ENCODE data around the gene EMP3.

EMP3 gene

DNA sequence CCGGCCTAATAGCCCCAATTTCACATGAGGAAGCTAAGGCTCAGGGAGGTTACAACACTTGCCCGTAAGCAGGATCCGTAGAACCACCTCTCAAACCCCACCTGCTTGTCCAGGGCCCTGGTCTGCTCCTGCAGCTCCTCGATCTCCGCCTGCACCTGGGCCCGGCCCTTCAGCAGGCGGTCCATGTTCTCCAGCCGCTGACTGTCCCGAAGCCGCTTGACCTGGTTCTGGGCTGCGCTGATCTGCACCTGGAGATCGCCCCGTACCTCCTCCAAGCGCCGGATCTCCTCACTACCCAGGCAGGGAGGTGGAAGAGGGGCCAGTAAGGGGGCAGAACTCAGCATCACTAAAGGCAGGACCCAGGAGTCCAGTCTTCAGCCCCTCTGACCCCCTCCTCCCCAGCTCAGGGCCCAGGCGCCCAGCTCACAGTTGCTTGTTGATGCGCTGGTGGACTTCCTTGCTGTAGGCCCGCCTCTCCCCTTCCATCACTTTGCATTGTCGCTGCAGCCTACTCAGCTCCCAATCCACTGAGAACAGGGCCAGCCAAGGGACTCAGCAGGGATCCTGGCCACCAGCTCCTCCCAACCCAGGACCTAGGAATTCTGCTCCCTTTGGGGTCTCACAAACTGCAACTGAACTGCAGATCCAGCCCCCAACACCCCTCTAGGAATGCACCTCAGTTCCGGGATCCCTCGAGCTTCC is 6.9 kb upstream of the EMP3 start:
- H3K9ac ChIP-seq (ENCODE audit: low read length) = no peak overlapping the region
- H3K36me3 ChIP-seq (ENCODE audit: control insufficient read depth, low read depth, low read length) = no peaks in the 10 kb centered on the region
- no peak overlapping the region for H3K4me3 ChIP-seq (ENCODE audit: low read length)
- no peaks in the 10 kb centered on the region for H3K27me3 ChIP-seq (ENCODE audit: control insufficient read depth, insufficient read depth, low read length)
- no peaks in the 10 kb centered on the region for H3K9me3 ChIP-seq (ENCODE audit: control insufficient read depth, low read depth, low read length)
- H3K27ac ChIP-seq (ENCODE audit: low read length) = no peak overlapping the region
- peaks cover 11% of the 10 kb centered on the region for H3K4me1 ChIP-seq (ENCODE audit: control insufficient read depth, low read depth, low read length)

DNA sequence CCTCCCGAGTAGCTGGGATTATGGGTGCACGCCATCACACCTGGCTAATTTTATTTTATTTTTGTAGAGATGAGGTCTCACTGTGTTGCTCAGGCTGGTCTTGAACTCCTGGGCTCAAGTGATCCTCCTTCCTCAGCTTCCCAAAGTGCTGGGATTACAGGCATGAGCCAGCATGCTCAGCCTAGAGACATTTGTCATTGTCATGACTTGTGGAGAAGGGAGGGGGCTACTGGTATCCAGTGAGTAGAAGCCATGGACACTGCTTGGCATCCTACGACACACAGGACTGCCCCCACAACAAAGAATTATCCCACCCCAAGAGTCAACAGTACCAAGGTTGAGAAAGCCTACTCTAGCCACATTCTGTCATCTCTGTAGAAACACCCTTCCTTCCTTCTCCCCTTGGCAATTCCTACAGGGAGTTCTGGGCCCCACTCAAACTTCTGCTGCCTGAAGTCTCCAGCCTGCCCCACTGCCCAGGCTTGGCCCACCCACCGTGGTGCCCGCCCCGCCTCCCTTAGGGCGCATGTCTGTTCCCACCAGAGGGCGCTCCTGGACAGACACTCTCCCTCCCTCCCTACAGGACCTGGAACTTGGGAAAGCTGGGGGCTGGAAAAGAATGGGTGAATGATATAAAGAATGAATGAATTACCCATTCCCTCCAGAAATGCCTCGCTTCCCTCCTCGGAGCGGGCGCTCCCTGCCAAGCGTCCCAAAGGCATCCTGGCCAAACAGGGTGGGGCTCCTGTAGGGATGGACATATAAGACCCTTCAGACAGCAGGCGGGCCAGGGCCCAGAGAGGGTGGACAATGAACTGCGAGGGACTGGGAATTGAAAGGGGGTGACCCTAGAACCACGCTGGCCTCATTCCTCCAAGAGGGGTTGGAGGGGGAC is 5.5 kb upstream of the EMP3 start:
- Histone ChIP-seq H3K4me3 (ENCODE audit: low read length) (peak overlapping the region; percentile 18), H3K27me3 (ENCODE audit: control insufficient read depth, insufficient read depth, low read length) (no peaks in the 10 kb centered on the region), H3K36me3 (ENCODE audit: control insufficient read depth, low read depth, low read length) (no peaks in the 10 kb centered on the region), H3K4me1 (ENCODE audit: control insufficient read depth, low read depth, low read length) (peaks cover 11% of the 10 kb centered on the region), H3K27ac (ENCODE audit: low read length) (no peak overlapping the region), H3K9ac (ENCODE audit: low read length) (peak overlapping the region; percentile 83), H3K9me3 (ENCODE audit: control insufficient read depth, low read depth, low read length) (no peaks in the 10 kb centered on the region)

DNA sequence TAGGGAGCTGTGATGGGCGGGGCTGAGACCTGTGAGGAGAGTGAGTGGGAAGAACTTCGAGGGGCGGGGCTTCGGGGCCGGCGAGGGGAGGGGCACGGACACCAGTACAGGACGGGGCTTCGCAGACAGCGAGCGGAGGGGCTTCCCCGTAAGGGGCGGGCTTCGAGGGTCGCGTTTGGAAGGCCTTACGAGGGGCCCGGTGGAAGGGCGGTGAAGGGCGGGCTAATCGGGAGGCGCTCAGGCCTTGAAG is 4.1 kb upstream of the EMP3 start:
- peak overlapping the region; percentile 79 for H3K4me3 ChIP-seq (ENCODE audit: low read length)

DNA sequence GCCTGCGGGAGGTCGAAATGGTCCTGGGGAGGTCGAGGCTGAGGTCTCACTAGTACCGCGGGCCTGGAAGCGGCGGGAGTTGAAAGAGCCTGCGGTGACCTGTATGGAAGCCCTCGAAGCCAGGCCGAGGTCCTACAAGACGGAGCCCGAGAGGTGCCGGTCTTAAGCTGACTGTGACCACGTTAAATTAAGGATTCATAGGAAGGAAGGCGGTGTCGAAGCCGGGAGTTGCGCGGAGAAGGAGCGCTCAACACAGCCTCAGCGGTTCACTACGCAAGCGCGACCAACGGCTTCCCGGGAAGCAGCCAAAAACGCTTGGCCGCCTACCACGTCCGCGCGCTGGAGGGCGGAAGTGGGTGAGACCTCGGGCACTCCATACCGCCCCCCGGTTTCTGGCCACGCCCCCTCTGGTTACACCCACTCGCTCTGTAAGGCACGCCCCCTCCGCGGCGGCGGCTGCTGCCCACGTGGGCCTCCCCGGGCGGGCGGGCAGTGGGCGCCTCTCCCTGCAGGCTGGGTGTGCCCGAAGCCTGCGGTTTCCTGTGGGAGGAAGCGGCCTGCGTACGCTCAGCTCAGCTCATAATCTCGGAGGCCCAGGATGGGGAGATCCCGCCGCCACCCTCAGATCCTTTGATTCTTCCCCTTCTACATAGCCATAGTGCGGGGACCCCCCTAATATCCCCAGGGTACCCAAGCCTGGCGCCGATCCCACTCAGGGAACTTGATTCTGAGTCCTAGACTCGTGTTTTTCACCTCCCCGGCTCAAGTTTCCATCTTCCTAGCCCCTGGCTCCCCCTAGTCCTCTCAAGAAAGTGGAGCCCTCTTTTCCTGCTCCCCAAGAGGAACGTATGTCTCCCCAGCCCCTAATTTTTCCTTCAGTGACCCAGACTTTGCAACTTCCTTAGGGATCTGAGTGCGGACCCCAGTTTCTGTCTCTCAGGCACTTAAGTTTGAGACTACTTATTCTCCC is 3.4 kb upstream of the EMP3 start:
- Histone ChIP-seq H3K36me3 (ENCODE audit: control insufficient read depth, low read depth, low read length) (no peaks in the 10 kb centered on the region), H3K9me3 (ENCODE audit: control insufficient read depth, low read depth, low read length) (no peaks in the 10 kb centered on the region), H3K9ac (ENCODE audit: low read length) (peak overlapping the region; percentile 83), H3K27me3 (ENCODE audit: control insufficient read depth, insufficient read depth, low read length) (no peaks in the 10 kb centered on the region), H3K4me1 (ENCODE audit: control insufficient read depth, low read depth, low read length) (peaks cover 18% of the 10 kb centered on the region), H3K4me3 (ENCODE audit: low read length) (peak overlapping the region; percentile 79), H3K27ac (ENCODE audit: low read length) (peak overlapping the region; percentile 86)

More for the DNA sequence above, 4.1 kb upstream of the EMP3 start:
- Histone ChIP-seq H3K27ac (ENCODE audit: low read length) (peak overlapping the region; percentile 86), H3K9ac (ENCODE audit: low read length) (peak overlapping the region; percentile 83), H3K36me3 (ENCODE audit: control insufficient read depth, low read depth, low read length) (no peaks in the 10 kb centered on the region), H3K9me3 (ENCODE audit: control insufficient read depth, low read depth, low read length) (no peaks in the 10 kb centered on the region), H3K27me3 (ENCODE audit: control insufficient read depth, insufficient read depth, low read length) (no peaks in the 10 kb centered on the region), H3K4me1 (ENCODE audit: control insufficient read depth, low read depth, low read length) (peaks cover 18% of the 10 kb centered on the region)

DNA sequence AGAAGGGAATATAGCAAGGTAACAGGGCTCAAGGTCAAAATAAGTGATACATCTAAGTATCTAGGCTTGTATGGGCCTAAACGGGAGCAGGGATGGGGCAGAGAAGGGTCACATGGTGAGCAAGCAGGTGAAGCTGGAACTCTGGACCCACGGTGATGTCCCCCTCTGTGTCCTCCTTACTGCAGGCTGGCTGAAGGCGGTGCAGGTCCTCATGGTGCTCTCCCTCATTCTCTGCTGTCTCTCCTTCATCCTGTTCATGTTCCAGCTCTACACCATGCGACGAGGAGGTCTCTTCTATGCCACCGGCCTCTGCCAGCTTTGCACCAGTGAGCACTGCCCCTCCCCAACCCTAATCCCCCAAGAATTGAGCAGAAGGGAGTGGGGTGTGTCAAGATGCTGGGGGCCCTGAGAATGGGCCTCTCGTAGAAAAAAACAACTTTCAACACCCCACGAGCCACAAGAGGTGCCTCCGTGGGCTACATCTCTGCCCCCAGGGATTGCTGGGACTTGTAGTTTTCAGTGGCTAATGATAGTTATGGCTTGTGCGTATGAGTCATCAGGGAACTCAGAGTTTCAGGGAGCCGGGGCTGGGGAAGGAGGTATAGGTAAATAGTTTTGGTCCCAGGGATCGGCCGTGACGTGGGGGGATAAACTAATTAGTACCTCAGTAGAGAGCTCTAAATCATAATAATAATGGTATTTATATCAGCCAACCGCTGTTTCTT is 4.0 kb downstream of the EMP3 start:
- no peaks in the 10 kb centered on the region for H3K36me3 ChIP-seq (ENCODE audit: control insufficient read depth, low read depth, low read length)
- no peaks in the 10 kb centered on the region for H3K9me3 ChIP-seq (ENCODE audit: control insufficient read depth, low read depth, low read length)
- peaks cover 13% of the 10 kb centered on the region for H3K4me1 ChIP-seq (ENCODE audit: control insufficient read depth, low read depth, low read length)
- no peaks in the 10 kb centered on the region for H3K27me3 ChIP-seq (ENCODE audit: control insufficient read depth, insufficient read depth, low read length)
- H3K27ac ChIP-seq (ENCODE audit: low read length) = no peak overlapping the region
- no peak overlapping the region for H3K9ac ChIP-seq (ENCODE audit: low read length)
- peak overlapping the region; percentile 57 for H3K4me3 ChIP-seq (ENCODE audit: low read length)

DNA sequence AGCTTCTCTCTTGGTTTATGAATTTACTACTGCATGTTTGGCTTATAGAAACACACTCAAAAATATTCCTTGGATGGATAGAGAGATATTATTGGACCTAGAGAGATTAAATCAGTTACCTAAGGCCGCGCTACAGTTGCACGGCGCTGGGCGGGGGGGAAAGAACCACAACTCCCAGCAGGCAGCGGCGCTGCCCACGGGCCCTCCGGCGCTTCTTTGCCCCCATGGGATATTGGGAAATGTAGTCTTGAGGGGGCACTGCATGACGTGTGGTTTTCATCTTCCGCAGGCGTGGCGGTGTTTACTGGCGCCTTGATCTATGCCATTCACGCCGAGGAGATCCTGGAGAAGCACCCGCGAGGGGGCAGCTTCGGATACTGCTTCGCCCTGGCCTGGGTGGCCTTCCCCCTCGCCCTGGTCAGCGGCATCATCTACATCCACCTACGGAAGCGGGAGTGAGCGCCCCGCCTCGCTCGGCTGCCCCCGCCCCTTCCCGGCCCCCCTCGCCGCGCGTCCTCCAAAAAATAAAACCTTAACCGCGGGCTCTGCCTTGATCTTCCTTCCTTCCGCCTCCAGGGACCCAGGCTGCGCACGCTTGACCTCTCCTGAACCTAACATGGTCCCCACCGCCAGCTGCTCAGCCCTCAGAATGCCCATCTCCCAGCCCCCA is 4.8 kb downstream of the EMP3 start:
- Histone ChIP-seq H3K27me3 (ENCODE audit: control insufficient read depth, insufficient read depth, low read length) (no peaks in the 10 kb centered on the region), H3K4me3 (ENCODE audit: low read length) (peak overlapping the region; percentile 57), H3K4me1 (ENCODE audit: control insufficient read depth, low read depth, low read length) (peaks cover 13% of the 10 kb centered on the region), H3K9me3 (ENCODE audit: control insufficient read depth, low read depth, low read length) (no peaks in the 10 kb centered on the region), H3K9ac (ENCODE audit: low read length) (peak overlapping the region; percentile 4), H3K36me3 (ENCODE audit: control insufficient read depth, low read depth, low read length) (no peaks in the 10 kb centered on the region), H3K27ac (ENCODE audit: low read length) (no peak overlapping the region)

DNA sequence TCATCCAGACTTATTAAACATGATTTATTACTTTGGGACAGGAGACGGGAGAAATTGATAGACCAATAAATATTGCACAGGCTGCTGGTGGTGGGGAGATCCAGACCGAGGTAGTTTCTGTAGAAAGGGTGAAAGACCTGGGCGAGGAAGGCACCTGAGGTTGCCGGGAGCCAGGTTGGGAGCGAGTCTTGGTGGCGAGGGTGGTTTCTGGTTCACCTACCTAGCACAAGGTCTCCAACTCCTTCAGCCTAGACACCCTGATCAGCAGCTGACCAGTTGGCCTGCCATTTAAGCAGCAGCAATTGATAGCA is 7.0 kb downstream of the EMP3 start:
- Histone ChIP-seq H3K9ac (ENCODE audit: low read length) (no peak overlapping the region), H3K4me1 (ENCODE audit: control insufficient read depth, low read depth, low read length) (peaks cover 6% of the 10 kb centered on the region), H3K4me3 (ENCODE audit: low read length) (peak overlapping the region; percentile 49), H3K27ac (ENCODE audit: low read length) (no peak overlapping the region), H3K36me3 (ENCODE audit: control insufficient read depth, low read depth, low read length) (no peaks in the 10 kb centered on the region), H3K9me3 (ENCODE audit: control insufficient read depth, low read depth, low read length) (no peaks in the 10 kb centered on the region), H3K27me3 (ENCODE audit: control insufficient read depth, insufficient read depth, low read length) (no peaks in the 10 kb centered on the region)

DNA sequence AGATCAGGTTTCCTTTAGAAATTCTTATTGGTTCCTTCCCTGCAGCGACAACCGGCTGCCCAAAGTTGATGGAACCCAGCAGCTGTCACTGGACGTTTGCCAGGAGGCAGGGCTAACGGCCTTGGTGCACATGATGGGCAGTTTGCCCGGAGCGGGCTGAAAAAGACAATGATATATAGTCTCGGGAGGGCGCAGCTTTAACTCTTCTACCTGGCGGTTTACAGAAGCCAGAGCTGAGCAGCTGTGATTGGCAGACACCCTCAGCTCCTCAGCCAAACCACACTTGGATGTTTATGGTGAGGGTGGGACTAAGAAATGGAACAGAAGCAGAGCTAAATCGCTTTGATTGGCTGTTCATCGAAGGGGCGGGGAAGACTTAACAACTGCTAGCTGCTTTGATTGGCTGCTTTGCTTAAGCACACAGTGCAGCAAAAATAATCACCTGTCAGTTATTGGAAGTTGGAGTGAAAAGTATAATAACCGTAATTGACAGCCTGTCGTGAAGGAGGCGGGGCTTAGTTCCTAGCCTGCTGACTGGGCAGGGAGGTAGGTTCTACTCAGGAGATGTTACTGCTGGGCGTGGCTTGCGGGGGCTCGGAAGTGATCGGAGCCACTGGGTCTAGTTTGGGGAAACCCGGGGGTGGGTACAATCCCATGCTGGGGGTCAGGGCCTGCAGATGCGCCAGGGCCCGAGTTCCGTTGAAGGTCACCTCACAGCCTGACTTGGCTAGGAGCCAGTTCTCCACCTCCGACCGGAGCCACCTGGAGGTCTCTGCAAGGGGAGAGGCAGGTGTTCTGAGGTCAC is 7.5 kb downstream of the EMP3 start:
- Histone ChIP-seq H3K36me3 (ENCODE audit: control insufficient read depth, low read depth, low read length) (no peaks in the 10 kb centered on the region), H3K9ac (ENCODE audit: low read length) (no peak overlapping the region), H3K27me3 (ENCODE audit: control insufficient read depth, insufficient read depth, low read length) (no peaks in the 10 kb centered on the region), H3K4me3 (ENCODE audit: low read length) (peak overlapping the region; percentile 49), H3K27ac (ENCODE audit: low read length) (no peak overlapping the region), H3K9me3 (ENCODE audit: control insufficient read depth, low read depth, low read length) (no peaks in the 10 kb centered on the region), H3K4me1 (ENCODE audit: control insufficient read depth, low read depth, low read length) (peaks cover 6% of the 10 kb centered on the region)

DNA sequence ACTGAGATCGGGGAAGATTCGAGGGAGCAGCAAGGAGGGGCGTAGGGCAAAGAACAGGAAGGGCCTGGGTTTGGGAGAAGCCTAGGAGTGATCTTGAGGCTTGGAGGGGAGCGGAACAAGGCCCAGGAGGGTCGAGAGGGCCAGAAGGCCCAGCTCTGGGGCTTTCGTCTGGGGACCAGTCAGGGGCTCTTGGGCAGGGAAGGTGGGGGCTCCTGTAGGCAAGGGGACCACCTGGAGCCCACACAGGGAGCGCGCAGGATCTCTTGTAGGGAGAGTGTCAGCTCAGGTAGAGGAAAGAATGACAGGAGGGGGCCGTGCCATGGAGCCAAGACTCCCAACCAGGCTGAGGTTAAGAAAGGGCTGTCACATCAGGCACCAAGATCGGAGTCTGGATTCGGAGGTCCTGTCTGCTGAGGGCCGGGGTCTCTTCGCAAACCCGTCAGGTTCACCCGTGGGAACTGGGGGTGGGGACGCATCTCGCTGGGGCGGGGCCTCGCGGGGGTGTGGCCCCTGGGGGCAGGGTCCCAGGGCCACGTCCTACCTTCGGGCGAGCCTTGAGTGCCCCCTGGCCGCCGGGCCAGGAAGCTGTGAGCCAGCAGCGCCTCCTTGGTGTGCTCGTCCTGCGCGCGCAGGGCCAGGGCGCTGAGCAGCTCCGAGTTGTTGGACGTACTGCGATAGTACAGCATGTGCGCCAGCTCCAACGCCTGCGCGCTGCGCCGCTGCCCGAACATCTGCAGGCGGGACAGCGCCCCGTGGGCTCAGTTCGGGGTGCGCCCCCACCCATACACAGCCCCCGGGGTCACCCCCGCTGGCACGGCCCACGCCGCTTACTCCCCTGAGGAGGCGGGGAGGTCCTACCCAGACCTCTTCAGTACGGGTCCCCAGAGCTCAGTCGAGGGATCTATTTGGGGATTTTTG is 8.4 kb downstream of the EMP3 start:
- peak overlapping the region; percentile 56 for H3K4me3 ChIP-seq (ENCODE audit: low read length)
- peaks cover 6% of the 10 kb centered on the region for H3K4me1 ChIP-seq (ENCODE audit: control insufficient read depth, low read depth, low read length)
- H3K9me3 ChIP-seq (ENCODE audit: control insufficient read depth, low read depth, low read length) = no peaks in the 10 kb centered on the region
- H3K36me3 ChIP-seq (ENCODE audit: control insufficient read depth, low read depth, low read length) = no peaks in the 10 kb centered on the region
- no peak overlapping the region for H3K27ac ChIP-seq (ENCODE audit: low read length)
- H3K27me3 ChIP-seq (ENCODE audit: control insufficient read depth, insufficient read depth, low read length) = no peaks in the 10 kb centered on the region
- H3K9ac ChIP-seq (ENCODE audit: low read length) = peak overlapping the region; percentile 34
